Measurements from ENCODE around the gene STAU1. TPM values are rescaled to one million over a fixed set of nuclear protein-coding genes. Genes with fewer than 3 reads are reported as not detected.

The STAU1 gene
- total RNA-seq (2014; rRNA removed; shearing (Covaris generic)), result 69.0 and 70.2 TPM in 2 replicates

GRCh38 chr20:49187851-49188641 is at the start of gene STAU1:
Gene STAU1, minus strand, starts transcription at chr20:49188334. Its CDS starts 22,133 bp downstream, at chr20:49166201.

GRCh38 chr20:49219091-49219923 is 31.2 kb upstream of the STAU1 start, which contains the start of gene DDX27:
Gene DDX27, plus strand, starts transcription at chr20:49219416. Its CDS starts 33 bp downstream, at chr20:49219449.

Other genes starting within 250 kb of the STAU1 start
- gene CSE1L, start 142.0 kb downstream of the STAU1 start, total RNA-seq (2014; rRNA removed; shearing (Covaris generic)), result 147 TPM in 2 replicates
- 82.5 and 84.0 TPM in 2 replicates for gene DDX27, start 31.1 kb upstream of the STAU1 start, total RNA-seq (2014; rRNA removed; shearing (Covaris generic))
- gene ZNFX1, start 89.7 kb upstream of the STAU1 start, total RNA-seq (2014; rRNA removed; shearing (Covaris generic)), result 19.8 and 20.1 TPM in 2 replicates